GM21515 (cell line): ENCODE data around the gene PDXP.
"Not testable (repeated sequence)": the region's sequence is repeated elsewhere in the genome, so short reads cannot be mapped to it uniquely, and the experiment has no call there.

Experiments used
- ATAC-seq: cut with Tn5 transposase; IDR thresholded peaks from one replicate; pipeline ENCODE4 v1.9.1; 2021; ENCODE audit not compliant: unreplicated experiment

The PDXP gene

GRCh38 chr22:37696260-37696656, 37.7 kb downstream of the PDXP start:
- ATAC-seq = not testable (repeated sequence)

GRCh38 chr22:37696657-37697537, 38.4 kb downstream of the PDXP start, which contains the start of gene TRIOBP:
TRIOBP (plus strand) TSS chr22:37697048; CDS start chr22:37701366, 4,318 bp downstream.
- peak; percentile 83 for ATAC-seq

- ATAC-seq = no peak
Measured at GRCh38 chr22:37697538-37697835, 39.0 kb downstream of the PDXP start.

- ATAC-seq = no peak
Measured at GRCh38 chr22:37701141-37701786, 42.7 kb downstream of the PDXP start.

- no peak for ATAC-seq
Measured at GRCh38 chr22:37703906-37704305, 45.4 kb downstream of the PDXP start.

GRCh38 chr22:37704645-37705044, 46.1 kb downstream of the PDXP start:
- no peak for ATAC-seq

- no peak for ATAC-seq
Measured at GRCh38 chr22:37705205-37705604, 46.7 kb downstream of the PDXP start.

- ATAC-seq = no peak
Measured at GRCh38 chr22:37708580-37709444, 50.3 kb downstream of the PDXP start.

- ATAC-seq = no peak
Measured at GRCh38 chr22:37709445-37709765, 50.9 kb downstream of the PDXP start.

GRCh38 chr22:37710675-37711074, 52.2 kb downstream of the PDXP start:
- no peak for ATAC-seq

- no peak for ATAC-seq
Measured at GRCh38 chr22:37711490-37711889, 53.0 kb downstream of the PDXP start.

GRCh38 chr22:37713761-37714160, 55.2 kb downstream of the PDXP start:
- ATAC-seq = no peak

GRCh38 chr22:37714634-37715033, 56.1 kb downstream of the PDXP start:
- no peak for ATAC-seq

- no peak for ATAC-seq
Measured at GRCh38 chr22:37715760-37716159, 57.2 kb downstream of the PDXP start.
